Ascending aorta (tissue), 2 donors: ENCODE measurements around the gene LYPD3. TPM values are rescaled to one million over a fixed set of nuclear protein-coding genes. Genes with fewer than 3 reads are reported as not detected.
"Not testable (repeated sequence)": the region's sequence is repeated elsewhere in the genome, so short reads cannot be mapped to it uniquely, and the experiment has no call there.

Source experiments
- DNase-seq, 2 donors: peaks; one replicate each; pipeline ENCODE4 v3.0.0-alpha.2; 2019; ENCODE audit warnings: low spot score in 2 of 2
- H3K27ac ChIP-seq, 2 donors: fragments of 200-600 bp; sonication (generic); one replicate each; pipeline ENCODE4 v1.5.1; 2016 to 2017; ENCODE audit warnings: mild to moderate bottlenecking in 1 of 2
- H3K27me3 ChIP-seq: fragments of 200-600 bp; sonication (generic); one replicate; pipeline ENCODE4 v1.5.1; 2017
- H3K36me3 ChIP-seq, 2 donors: fragments of 200-600 bp; sonication (generic); one replicate each; pipeline ENCODE4 v1.5.1; 2016
- H3K4me1 ChIP-seq, 2 donors: fragments of 200-600 bp; sonication (generic); one replicate each; pipeline ENCODE4 v1.5.1; 2016 to 2017; ENCODE audit warnings: mild to moderate bottlenecking in 1 of 2
- H3K4me3 ChIP-seq, 2 donors: fragments of 200-600 bp; sonication (generic); one replicate each; pipeline ENCODE4 v1.5.1; 2016 to 2017; ENCODE audit warnings: mild to moderate bottlenecking in 1 of 2
- H3K9me3 ChIP-seq, 2 donors: fragments of 200-600 bp; sonication (generic); one replicate each; pipeline ENCODE4 v1.5.1; 2016
- intact Hi-C: fragments of 100-400 bp; cut with DNase I; formaldehyde crosslinking; loops from one replicate; pipeline ENCODE4 v1.15.1; 2023
- total RNA-seq: library from RNA; depleted of rRNA; stranded (reverse); fragments of >200 nt; gene quantifications from one replicate; pipeline ENCODE4 v1.1.0, GENCODE V29; 2016
- TF ChIP-seq, protein P1 (sequence below), 3 experiments: fragments of 200-600 bp in 2 of 3; fragments of 450-650 bp in 1 of 3; sonication (generic) in 2 of 3; IDR thresholded peaks; one replicate each; pipeline ENCODE4 v1.5.1; 2016 to 2019; ENCODE audit warnings: antibody characterized with exemption in 3 of 3, mild to moderate bottlenecking in 1 of 3, moderate library complexity in 1 of 3

LYPD3 gene
- not detected for total RNA-seq

DNA sequence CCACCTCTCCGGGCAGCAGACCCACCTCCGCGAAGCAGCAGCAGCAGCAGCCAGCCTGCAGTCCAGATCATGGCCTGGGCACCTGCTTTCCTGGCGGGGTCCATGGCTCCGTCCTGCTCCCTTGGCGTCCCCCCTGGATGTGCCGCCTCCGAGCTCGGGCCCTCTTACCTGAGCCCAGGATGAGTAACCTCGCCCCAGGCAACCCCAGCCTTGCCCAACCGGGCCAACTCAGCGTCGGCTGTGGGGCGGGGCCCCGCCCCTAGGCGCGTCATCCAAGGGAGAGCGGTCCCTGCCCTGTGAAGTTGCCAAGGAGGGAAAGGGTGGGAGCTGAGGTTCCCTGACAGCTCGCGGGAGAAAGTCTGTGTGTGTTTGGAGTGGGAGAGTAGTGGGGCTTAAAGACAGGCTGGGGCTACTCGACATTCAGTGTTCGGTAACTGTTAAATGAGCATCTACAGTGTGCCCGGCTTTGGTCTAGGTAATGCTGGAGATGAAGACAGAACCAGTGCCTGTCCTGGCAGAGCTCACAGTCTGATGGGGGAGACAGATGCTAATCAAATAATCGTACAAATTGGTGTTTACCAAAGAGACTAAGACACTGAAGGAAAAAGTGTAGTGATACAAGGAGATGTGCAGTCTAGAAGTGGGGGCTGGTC, at the start of gene LYPD3:
LYPD3 (minus strand) TSS at position 141 of the 653 bp plus-strand sequence; CDS start at position 104, 37 bp downstream.
- Histone ChIP-seq H3K4me1 (peaks cover 0 to 8% of the 10 kb centered on the region in 2 donors), H3K36me3 (no peaks in the 10 kb centered on the region), H3K4me3 (peak within 1 kb of the TSS in 1 of 2 donors; percentile 69), H3K27me3 (no peaks in the 10 kb centered on the region), H3K27ac (peak within 1 kb of the TSS in 1 of 2 donors; percentile 88), H3K9me3 (no peaks in the 10 kb centered on the region)
- TF ChIP-seq, protein P1, sequence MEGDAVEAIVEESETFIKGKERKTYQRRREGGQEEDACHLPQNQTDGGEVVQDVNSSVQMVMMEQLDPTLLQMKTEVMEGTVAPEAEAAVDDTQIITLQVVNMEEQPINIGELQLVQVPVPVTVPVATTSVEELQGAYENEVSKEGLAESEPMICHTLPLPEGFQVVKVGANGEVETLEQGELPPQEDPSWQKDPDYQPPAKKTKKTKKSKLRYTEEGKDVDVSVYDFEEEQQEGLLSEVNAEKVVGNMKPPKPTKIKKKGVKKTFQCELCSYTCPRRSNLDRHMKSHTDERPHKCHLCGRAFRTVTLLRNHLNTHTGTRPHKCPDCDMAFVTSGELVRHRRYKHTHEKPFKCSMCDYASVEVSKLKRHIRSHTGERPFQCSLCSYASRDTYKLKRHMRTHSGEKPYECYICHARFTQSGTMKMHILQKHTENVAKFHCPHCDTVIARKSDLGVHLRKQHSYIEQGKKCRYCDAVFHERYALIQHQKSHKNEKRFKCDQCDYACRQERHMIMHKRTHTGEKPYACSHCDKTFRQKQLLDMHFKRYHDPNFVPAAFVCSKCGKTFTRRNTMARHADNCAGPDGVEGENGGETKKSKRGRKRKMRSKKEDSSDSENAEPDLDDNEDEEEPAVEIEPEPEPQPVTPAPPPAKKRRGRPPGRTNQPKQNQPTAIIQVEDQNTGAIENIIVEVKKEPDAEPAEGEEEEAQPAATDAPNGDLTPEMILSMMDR (IDR thresholded peaks at IDR 0.05), result no peak
- DNase-seq, result no peak
- intact Hi-C loops, result no loop called here

DNA sequence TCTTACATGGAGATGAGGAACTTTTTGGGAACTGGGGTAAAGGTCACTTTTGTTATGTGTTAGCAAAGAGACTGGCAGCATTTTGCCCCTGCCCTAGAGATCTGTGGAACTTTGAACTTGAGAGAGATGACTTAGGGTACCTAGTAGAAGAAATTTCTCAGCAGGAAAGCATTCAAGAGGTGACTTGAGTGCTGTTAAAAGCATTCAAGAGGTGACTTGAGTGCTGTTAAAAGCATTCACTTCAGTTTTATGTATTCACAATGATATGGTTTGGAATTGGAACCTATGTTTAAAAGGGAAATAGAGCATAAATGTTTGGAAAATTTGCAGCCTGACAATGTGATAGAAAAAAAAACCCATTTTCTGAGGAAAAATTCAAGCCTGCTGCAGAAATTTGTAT, 47.0 kb upstream of the LYPD3 start:
- H3K4me3 ChIP-seq, H3K4me1 ChIP-seq, DNase-seq, H3K27ac ChIP-seq, H3K27me3 ChIP-seq, intact Hi-C loops, H3K9me3 ChIP-seq: not testable (repeated sequence)
- H3K36me3 ChIP-seq, result peaks cover 17 to 24% of the 10 kb centered on the region in 2 donors

DNA sequence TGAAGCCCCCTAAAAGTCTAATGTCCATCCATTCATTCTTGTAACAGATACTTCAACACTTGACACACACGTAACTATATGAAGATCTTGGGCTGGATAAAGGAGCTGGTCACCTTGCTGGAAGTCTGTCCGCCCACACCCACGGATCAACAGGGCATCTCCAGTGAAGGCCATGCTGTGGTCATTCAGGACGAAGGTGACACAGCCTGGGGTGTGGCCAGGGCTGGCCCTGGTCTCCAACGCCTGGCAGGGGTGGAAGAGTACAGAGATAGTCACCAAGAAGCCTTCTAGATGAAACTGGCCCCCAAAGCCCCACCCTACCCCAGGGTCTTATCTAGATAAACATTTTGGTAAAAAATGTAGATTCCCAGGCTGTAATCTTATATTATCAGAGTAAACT, 45.9 kb upstream of the LYPD3 start:
- intact Hi-C loops, result no loop called here
- no peaks in the 10 kb centered on the region for H3K4me1 ChIP-seq
- no peak overlapping the region for H3K27ac ChIP-seq
- peaks cover 17 to 24% of the 10 kb centered on the region in 2 donors for H3K36me3 ChIP-seq
- TF ChIP-seq, protein P1 (IDR thresholded peaks at IDR 0.05), result no peak
- no peak for DNase-seq
- no peak overlapping the region for H3K4me3 ChIP-seq
- H3K9me3 ChIP-seq, result no peaks in the 10 kb centered on the region
- no peaks in the 10 kb centered on the region for H3K27me3 ChIP-seq

DNA sequence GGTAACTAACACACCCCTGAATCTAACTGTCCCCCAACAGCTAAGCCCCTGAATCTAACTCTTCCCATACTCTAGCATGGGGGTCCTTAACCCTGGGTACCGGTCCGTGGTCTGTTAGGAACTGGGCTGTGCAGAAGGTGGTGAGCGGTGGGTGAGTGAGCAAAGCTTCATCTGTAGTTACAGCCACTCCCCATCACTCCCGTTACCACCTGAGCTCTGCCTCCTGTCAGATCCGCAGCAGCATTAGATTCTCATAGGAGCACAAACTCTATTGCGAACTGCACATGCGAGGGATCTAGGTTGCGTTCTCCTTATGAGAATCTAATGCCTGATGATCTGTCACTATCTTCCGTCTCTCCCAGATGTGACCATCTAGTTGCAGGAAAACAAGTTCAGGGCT, 45.3 kb upstream of the LYPD3 start:
- Histone ChIP-seq H3K27ac (no peak overlapping the region), H3K4me3 (no peak overlapping the region), H3K9me3 (no peaks in the 10 kb centered on the region), H3K4me1 (no peaks in the 10 kb centered on the region), H3K27me3 (no peaks in the 10 kb centered on the region), H3K36me3 (peaks cover 17 to 24% of the 10 kb centered on the region in 2 donors)
- intact Hi-C loops, result no loop called here
- TF ChIP-seq, protein P1 (IDR thresholded peaks at IDR 0.05), result no peak
- no peak for DNase-seq

DNA sequence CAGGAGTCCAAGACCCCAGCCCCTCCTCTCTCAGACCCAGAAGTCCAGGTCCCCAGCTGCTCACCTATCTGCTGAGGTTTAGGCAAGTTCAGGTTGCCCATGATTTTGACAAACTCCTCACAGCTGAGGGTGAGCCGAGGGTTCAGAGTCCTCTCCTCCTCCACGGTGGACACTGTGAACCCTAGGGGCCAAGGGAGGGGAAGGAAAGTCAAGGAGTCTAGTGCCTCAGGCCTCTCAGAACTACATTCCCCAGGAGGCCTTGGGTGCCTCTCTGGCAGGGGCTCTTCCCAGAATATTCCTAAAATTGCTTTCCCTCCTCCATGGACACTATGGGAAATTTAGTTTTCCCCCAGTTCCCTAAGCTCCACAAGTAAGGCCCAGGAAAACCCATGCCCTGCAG, 42.5 kb upstream of the LYPD3 start:
- H3K27ac ChIP-seq, result no peak overlapping the region
- intact Hi-C loops, result no loop called here
- no peak for DNase-seq
- no peaks in the 10 kb centered on the region for H3K9me3 ChIP-seq
- TF ChIP-seq, protein P1 (IDR thresholded peaks at IDR 0.05), result no peak
- H3K27me3 ChIP-seq, result no peaks in the 10 kb centered on the region
- H3K4me1 ChIP-seq, result peaks cover 3 to 8% of the 10 kb centered on the region in 2 donors
- peaks cover 17 to 24% of the 10 kb centered on the region in 2 donors for H3K36me3 ChIP-seq
- no peak overlapping the region for H3K4me3 ChIP-seq

DNA sequence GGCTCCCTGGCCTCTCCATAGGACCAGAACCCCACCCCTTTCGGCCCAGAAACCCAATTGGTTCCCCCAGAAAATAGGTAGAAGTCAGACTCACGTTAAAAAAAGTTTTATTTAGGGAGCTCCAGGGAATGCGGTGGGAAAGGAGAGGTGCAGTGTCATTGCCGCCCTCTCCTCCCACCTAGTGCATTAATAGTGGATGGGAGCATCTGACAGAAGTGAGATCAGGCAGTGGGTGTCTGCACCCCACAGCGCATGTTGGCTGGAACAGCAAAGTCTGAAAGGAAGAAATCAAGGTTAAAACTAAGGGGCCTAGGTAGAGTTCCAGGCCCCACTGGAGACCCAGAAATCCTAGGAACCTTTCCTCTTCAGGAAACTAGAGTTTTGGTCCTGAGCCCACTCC, 41.2 kb upstream of the LYPD3 start:
- intact Hi-C loops, result no loop called here
- no peak for DNase-seq
- TF ChIP-seq, protein P1 (IDR thresholded peaks at IDR 0.05), result no peak
- Histone ChIP-seq H3K4me3 (no peak overlapping the region), H3K36me3 (peaks cover 17 to 24% of the 10 kb centered on the region in 2 donors), H3K9me3 (no peaks in the 10 kb centered on the region), H3K27me3 (no peaks in the 10 kb centered on the region), H3K4me1 (peaks cover 3 to 8% of the 10 kb centered on the region in 2 donors), H3K27ac (no peak overlapping the region)
